Endothelial cell (in vitro differentiated cells): Measurements from ENCODE around the gene RECQL5. TPM values are rescaled to one million over a fixed set of nuclear protein-coding genes. Genes with fewer than 3 reads are reported as not detected.
"Not testable (repeated sequence)": the region's sequence is repeated elsewhere in the genome, so short reads cannot be mapped to it uniquely, and the experiment has no call there.

Source experiments
- DNase-seq: peaks from one replicate; pipeline ENCODE4 v3.0.0; 2021; ENCODE audit warnings: low spot score
- H3K27ac Mint-ChIP-seq: one replicate; pipeline ENCODE4 v1.8.0; 2021; ENCODE audit warnings: mixed read lengths, inconsistent platforms; ENCODE audit not compliant: unreplicated experiment
- H3K27me3 Mint-ChIP-seq: one replicate; pipeline ENCODE4 v1.8.0; 2021; ENCODE audit warnings: mild to moderate bottlenecking, moderate library complexity, mixed read lengths, inconsistent platforms; ENCODE audit not compliant: unreplicated experiment
- H3K36me3 Mint-ChIP-seq: one replicate; pipeline ENCODE4 v1.8.0; 2021; ENCODE audit warnings: mild to moderate bottlenecking, low read depth, mixed read lengths, inconsistent platforms; ENCODE audit not compliant: unreplicated experiment
- H3K4me1 Mint-ChIP-seq: one replicate; pipeline ENCODE4 v1.8.0; 2021; ENCODE audit warnings: mild to moderate bottlenecking, mixed read lengths, inconsistent platforms; ENCODE audit not compliant: unreplicated experiment
- H3K4me3 Mint-ChIP-seq: one replicate; pipeline ENCODE4 v1.8.0; 2021; ENCODE audit warnings: mild to moderate bottlenecking, mixed read lengths, inconsistent platforms; ENCODE audit not compliant: unreplicated experiment
- H3K9me3 Mint-ChIP-seq: one replicate; pipeline ENCODE4 v1.8.0; 2021; ENCODE audit warnings: mixed read lengths, inconsistent platforms; ENCODE audit not compliant: unreplicated experiment
- total RNA-seq: library from RNA; stranded (reverse); fragmentation: NEBNext Ultra II Directional; extraction: Animal tissue kit (Norgen Biotek cat#: 25700); gene quantifications from one replicate; pipeline ENCODE4 v1.2.1, GENCODE V29; 2021; ENCODE audit not compliant: unreplicated experiment
- TF ChIP-seq, protein P1 (sequence below): fragments of 200-600 bp; sonication (generic); IDR thresholded peaks from one replicate; pipeline ENCODE4 v1.5.0; 2021; ENCODE audit warnings: antibody characterized with exemption; ENCODE audit not compliant: unreplicated experiment

Gene RECQL5
- total RNA-seq, 1 donor from 2014 or later = 40.2 TPM

DNA sequence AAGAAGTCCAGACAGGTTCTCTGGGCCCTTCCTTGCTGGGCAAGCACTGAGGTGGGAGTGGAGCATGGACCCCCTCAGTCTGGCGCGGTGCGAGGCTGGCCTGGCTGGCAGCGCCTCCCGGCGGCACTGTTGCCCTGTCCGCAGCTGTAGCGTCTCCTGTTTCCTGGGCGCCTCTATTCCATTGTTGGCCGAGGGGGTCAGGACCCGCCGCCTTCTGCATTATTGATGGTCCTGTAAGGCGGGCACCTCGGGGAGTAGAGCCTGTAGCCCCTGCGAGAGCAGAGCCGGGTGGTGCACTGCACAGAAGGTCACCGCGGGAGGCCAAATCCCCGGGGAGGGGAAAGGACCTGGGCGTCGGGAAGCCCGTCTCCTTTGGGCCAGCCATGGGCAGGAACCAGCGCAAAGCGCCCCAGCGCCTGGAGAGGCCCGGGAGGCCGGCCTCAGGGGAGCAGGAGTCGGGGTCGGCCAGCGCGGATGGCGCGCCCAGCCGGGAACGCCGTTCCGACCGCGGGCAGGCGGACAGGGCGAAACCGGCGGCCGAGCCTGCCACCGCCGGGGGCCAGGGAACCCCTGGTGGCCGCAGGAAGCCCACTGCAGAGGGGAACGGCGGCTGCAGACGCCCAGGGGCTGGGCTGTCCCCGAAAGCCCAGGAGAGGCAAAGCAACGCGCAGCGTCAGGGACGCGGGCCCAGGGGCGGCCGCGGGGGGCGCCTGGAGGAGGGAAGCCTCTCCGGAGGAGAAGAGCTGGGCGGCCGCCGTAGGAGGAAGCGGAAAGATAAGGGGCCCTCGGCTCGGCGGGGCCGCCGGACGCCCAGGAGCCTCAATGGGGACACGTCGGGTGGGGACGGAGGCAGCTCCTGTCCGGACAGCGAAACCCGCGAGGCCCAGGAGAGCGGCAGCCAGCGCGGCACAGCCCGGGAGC is 79.0 kb downstream of the RECQL5 start, which contains the start of gene MYO15B:
Gene MYO15B (plus strand): TSS at position 126 of the 921 bp plus-strand sequence. CDS start 258 bp downstream, at position 384.
- peak; percentile 81 for DNase-seq
- H3K27ac Mint-ChIP-seq = no peak within 1 kb of the TSS
- TF ChIP-seq, protein P1, sequence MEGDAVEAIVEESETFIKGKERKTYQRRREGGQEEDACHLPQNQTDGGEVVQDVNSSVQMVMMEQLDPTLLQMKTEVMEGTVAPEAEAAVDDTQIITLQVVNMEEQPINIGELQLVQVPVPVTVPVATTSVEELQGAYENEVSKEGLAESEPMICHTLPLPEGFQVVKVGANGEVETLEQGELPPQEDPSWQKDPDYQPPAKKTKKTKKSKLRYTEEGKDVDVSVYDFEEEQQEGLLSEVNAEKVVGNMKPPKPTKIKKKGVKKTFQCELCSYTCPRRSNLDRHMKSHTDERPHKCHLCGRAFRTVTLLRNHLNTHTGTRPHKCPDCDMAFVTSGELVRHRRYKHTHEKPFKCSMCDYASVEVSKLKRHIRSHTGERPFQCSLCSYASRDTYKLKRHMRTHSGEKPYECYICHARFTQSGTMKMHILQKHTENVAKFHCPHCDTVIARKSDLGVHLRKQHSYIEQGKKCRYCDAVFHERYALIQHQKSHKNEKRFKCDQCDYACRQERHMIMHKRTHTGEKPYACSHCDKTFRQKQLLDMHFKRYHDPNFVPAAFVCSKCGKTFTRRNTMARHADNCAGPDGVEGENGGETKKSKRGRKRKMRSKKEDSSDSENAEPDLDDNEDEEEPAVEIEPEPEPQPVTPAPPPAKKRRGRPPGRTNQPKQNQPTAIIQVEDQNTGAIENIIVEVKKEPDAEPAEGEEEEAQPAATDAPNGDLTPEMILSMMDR = no peak
- H3K4me1 Mint-ChIP-seq = no peaks in the 10 kb centered on the region
- no peaks in the 10 kb centered on the region for H3K36me3 Mint-ChIP-seq
- H3K4me3 Mint-ChIP-seq = peak within 1 kb of the TSS; percentile 86
- H3K9me3 Mint-ChIP-seq = no peaks in the 10 kb centered on the region
- peaks cover 10% of the 10 kb centered on the region for H3K27me3 Mint-ChIP-seq

DNA sequence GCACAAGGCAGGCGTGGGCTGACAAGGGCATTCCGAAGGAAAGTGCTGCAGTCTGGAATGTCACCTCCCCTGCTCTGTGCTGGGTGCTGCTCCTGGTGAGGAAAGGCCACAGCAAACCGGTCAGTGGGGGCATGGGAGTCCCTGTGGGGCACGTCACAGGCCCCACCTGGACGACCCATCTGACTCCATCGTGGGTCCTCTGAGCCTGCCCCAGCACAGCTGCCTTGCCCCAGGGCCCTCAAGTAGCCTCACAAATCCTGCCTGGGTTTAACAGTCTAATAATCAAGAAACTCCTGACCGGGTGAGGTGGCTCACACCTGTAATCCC is 82.1 kb downstream of the RECQL5 start:
- DNase-seq = no peak
- no peak overlapping the region for H3K27ac Mint-ChIP-seq
- no peaks in the 10 kb centered on the region for H3K4me1 Mint-ChIP-seq
- TF ChIP-seq, protein P1 = no peak
- no peak overlapping the region for H3K4me3 Mint-ChIP-seq
- no peaks in the 10 kb centered on the region for H3K36me3 Mint-ChIP-seq
- no peaks in the 10 kb centered on the region for H3K9me3 Mint-ChIP-seq
- peaks cover 8% of the 10 kb centered on the region for H3K27me3 Mint-ChIP-seq

DNA sequence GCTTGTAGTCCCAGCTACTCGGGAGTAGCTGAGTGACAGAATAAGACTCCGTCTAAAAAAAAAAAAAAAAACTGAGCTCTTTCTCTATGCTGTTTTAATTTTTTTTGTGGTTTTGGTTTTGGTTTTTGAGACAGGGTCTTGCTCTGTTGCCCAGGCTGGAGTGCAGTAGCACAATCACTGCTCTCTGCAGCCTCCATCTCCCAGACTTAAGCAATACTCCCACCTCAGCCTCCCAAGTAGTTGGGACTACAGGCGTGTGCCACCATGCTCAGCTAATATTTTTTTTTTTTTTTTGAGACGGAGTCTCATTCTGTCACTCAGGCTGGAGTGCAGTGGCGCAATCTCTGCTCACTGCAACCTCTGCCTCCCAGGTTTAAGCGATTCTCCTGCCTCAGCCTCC is 83.8 kb downstream of the RECQL5 start:
- not testable (repeated sequence) for H3K4me1 Mint-ChIP-seq, DNase-seq, H3K27ac Mint-ChIP-seq, H3K36me3 Mint-ChIP-seq, H3K27me3 Mint-ChIP-seq, H3K9me3 Mint-ChIP-seq, H3K4me3 Mint-ChIP-seq

DNA sequence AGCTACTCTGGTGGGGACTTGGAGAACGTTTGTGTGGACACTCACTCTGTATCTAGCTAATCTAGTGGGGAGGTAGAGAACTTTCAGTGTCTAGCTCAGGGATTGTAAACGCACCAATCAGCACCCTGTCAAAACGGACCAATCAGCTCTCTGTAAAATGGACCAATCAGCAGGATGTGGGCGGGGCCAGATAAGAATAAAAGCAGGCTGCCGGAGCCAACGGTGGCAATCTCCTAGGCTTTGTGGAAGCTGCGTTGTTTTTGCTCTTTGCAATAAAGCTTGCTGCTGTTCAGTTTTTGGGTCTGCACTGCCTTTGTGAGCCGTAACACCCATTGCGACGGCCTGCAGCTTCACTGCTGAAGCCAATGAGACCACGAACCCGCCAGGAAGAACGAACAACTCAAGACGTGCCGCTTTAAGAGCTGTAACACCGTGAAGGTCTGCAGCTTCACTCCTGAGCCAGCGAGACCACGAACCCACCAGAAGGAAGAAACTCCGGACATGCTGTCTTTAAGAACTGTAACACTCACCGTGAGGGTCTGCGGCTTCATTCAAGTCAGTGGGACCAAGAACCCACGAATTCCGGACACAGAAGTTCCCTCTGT is 85.7 kb downstream of the RECQL5 start:
- not testable (repeated sequence) for DNase-seq, H3K4me3 Mint-ChIP-seq, H3K4me1 Mint-ChIP-seq, H3K27ac Mint-ChIP-seq, H3K27me3 Mint-ChIP-seq, H3K36me3 Mint-ChIP-seq, H3K9me3 Mint-ChIP-seq

Other genes with a start within 250 kb of the RECQL5 start
- gene TMEM94, start 210.5 kb downstream of the RECQL5 start, total RNA-seq = 111 TPM
- 47.8 TPM for gene CASKIN2, start 151.6 kb downstream of the RECQL5 start, total RNA-seq
- 18.8 TPM for gene TSEN54, start 150.6 kb downstream of the RECQL5 start, total RNA-seq
- gene LLGL2, start 141.5 kb downstream of the RECQL5 start, total RNA-seq = 34.4 TPM
- 224 TPM for gene MYO15B, start 79.4 kb downstream of the RECQL5 start, total RNA-seq
- gene SMIM5, start 33.7 kb downstream of the RECQL5 start, total RNA-seq = 1.1 TPM
- gene SAP30BP, start 184 bp upstream of the RECQL5 start, total RNA-seq = 125 TPM
- gene ITGB4, start 54.3 kb upstream of the RECQL5 start, total RNA-seq = 0.54 TPM
- 18.0 TPM for gene GALK1, start 98.0 kb upstream of the RECQL5 start, total RNA-seq
- gene UNK, start 117.7 kb upstream of the RECQL5 start, total RNA-seq = 28.8 TPM
- 11.5 TPM for gene UNC13D, start 177.2 kb upstream of the RECQL5 start, total RNA-seq
- 69.6 TPM for gene WBP2, start 188.2 kb upstream of the RECQL5 start, total RNA-seq
- gene TRIM47, start 211.4 kb upstream of the RECQL5 start, total RNA-seq = 4.4 TPM
- gene TRIM65, start 229.8 kb upstream of the RECQL5 start, total RNA-seq = 14.1 TPM
- 78.2 TPM for gene MRPL38, start 237.7 kb upstream of the RECQL5 start, total RNA-seq